Eye (tissue), 1 donor: Measurements from ENCODE around the gene NDUFA6.
A peak's percentile ranks its signal among the peaks of the same experiment; 100 is the strongest.

Experiments
- DNase-seq: peaks from one replicate; pipeline ENCODE4 v3.0.0-alpha.2; 2015

The NDUFA6 gene

GRCh38 chr22:42070517-42071422 is 19.8 kb downstream of the NDUFA6 start, which contains the start of gene NAGA:
TSS of gene NAGA (minus strand) at chr22:42070812. CDS start at chr22:42070297, 515 bp downstream.
- DNase-seq: peak; percentile 97

GRCh38 chr22:42069801-42070516 is 20.6 kb downstream of the NDUFA6 start:
- no peak for DNase-seq

- DNase-seq: no peak
Measured at GRCh38 chr22:42068291-42068690, 22.3 kb downstream of the NDUFA6 start.

GRCh38 chr22:42067671-42068251 is 22.8 kb downstream of the NDUFA6 start:
- DNase-seq: no peak

- DNase-seq: no peak
Measured at GRCh38 chr22:42066937-42067336, 23.6 kb downstream of the NDUFA6 start.

- DNase-seq: no peak
Measured at GRCh38 chr22:42066126-42066761, 24.3 kb downstream of the NDUFA6 start.

GRCh38 chr22:42065438-42066125 is 25.0 kb downstream of the NDUFA6 start:
- DNase-seq: no peak

GRCh38 chr22:42064629-42065028 is 25.9 kb downstream of the NDUFA6 start:
- no peak for DNase-seq

- no peak for DNase-seq
Measured at GRCh38 chr22:42062506-42063170, 27.9 kb downstream of the NDUFA6 start.

- no peak for DNase-seq
Measured at GRCh38 chr22:42061041-42061440, 29.5 kb downstream of the NDUFA6 start.

GRCh38 chr22:42060489-42060888 is 30.1 kb downstream of the NDUFA6 start:
- no peak for DNase-seq

GRCh38 chr22:42056757-42057511 is 33.6 kb downstream of the NDUFA6 start:
- DNase-seq: no peak

- DNase-seq: no peak
Measured at GRCh38 chr22:42052765-42053164, 37.8 kb downstream of the NDUFA6 start.

- no peak for DNase-seq
Measured at GRCh38 chr22:42050641-42051180, 39.9 kb downstream of the NDUFA6 start.

GRCh38 chr22:42041784-42042183 is 48.8 kb downstream of the NDUFA6 start:
- DNase-seq: no peak

- no peak for DNase-seq
Measured at GRCh38 chr22:42039271-42039670, 51.3 kb downstream of the NDUFA6 start.
